Measurements from ENCODE around the gene PARVB. TPM values are rescaled to one million over a fixed set of nuclear protein-coding genes. Genes with fewer than 3 reads are reported as not detected.

Gene PARVB, protein sequence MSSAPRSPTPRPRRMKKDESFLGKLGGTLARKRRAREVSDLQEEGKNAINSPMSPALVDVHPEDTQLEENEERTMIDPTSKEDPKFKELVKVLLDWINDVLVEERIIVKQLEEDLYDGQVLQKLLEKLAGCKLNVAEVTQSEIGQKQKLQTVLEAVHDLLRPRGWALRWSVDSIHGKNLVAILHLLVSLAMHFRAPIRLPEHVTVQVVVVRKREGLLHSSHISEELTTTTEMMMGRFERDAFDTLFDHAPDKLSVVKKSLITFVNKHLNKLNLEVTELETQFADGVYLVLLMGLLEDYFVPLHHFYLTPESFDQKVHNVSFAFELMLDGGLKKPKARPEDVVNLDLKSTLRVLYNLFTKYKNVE
- 10 to 100 TPM in 4 of 6 donors, 1 to 10 TPM in 2; 3.8 to 14.3 (median 10.4) TPM for total RNA-seq
- polyA plus RNA-seq, result 10 to 100 TPM in 1 of 2 donors, 1 to 10 TPM in 1; 9.2 to 27.3 TPM

DNA sequence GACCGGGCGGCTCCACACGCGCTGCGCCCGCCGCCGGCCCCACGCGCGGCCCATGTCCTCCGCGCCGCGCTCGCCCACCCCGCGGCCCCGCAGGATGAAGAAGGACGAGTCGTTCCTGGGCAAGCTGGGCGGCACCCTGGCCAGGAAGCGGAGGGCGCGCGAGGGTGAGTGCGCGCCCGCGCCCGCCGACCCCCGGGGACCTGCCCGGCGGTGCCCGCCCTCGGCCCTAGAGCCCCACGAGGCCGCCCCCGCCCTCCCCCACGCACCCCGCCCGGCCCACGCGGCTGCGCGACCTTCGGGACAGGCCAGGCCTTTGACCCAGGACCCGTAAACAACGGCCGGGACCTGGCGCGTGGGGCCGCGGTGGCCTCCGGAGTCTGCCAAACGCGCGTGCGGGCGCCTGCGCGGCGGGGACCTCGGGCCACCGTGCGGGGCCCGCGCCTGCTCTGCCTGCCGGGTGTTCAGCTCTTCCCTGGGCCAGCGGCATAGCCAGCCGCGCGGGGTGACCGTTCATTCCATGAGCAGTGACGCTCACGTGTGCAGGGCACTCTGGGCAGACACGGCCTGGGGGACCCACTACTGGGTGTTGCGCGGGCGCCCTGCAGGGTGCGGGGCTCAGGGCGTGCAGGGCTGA lies at the start of gene PARVB:
Gene PARVB (plus strand): TSS at position 15 of the 634 bp plus-strand sequence. CDS start 38 bp downstream, at position 53.
- DNase-seq (peak; percentile 13 to 72 (median 28)), ATAC-seq (peak in 3 of 4 donors; percentile 8 to 67 (median 44)), FAIRE-seq (no peak)
- 2% methylated on average over 58 to 82 of the region's 83 CpGs for WGBS, 2 donors
- Histone ChIP-seq H3K27me3 (no peaks in the 10 kb centered on the region), H3K27ac (peak within 1 kb of the TSS in 3 of 4 donors; percentile 42 to 71 (median 50)), H3K4me3 (peak within 1 kb of the TSS; percentile 40 to 55 (median 44)), H3K9me3 (no peaks in the 10 kb centered on the region), H3K4me1 (peaks cover 0 to 3% (median 0%) of the 10 kb centered on the region in 3 donors), H3K36me3 (no peaks in the 10 kb centered on the region)
- TF ChIP-seq, protein P1, sequence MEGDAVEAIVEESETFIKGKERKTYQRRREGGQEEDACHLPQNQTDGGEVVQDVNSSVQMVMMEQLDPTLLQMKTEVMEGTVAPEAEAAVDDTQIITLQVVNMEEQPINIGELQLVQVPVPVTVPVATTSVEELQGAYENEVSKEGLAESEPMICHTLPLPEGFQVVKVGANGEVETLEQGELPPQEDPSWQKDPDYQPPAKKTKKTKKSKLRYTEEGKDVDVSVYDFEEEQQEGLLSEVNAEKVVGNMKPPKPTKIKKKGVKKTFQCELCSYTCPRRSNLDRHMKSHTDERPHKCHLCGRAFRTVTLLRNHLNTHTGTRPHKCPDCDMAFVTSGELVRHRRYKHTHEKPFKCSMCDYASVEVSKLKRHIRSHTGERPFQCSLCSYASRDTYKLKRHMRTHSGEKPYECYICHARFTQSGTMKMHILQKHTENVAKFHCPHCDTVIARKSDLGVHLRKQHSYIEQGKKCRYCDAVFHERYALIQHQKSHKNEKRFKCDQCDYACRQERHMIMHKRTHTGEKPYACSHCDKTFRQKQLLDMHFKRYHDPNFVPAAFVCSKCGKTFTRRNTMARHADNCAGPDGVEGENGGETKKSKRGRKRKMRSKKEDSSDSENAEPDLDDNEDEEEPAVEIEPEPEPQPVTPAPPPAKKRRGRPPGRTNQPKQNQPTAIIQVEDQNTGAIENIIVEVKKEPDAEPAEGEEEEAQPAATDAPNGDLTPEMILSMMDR (IDR thresholded peaks at IDR 0.05), result no peak
- intact Hi-C loops (cut with DNase I), result no loop called here

DNA sequence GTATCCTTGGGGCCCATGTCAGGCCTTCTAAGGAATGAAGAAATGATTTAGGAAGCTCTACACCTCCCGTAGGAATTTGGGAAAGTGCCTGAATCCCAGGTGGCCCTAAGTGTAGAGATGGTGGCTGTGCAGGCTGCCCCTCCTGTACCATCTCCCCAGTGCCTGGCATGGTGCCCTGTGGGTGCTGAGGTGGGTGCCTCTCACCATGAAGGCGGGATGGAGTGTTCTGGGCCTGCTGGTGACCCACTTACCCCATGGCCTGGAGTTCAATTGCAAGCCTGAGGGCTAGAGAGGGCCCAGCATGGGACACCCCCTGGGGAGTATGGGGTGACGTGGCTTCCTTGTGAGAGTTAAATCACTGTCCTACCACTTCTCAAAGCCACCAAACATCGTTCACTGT lies 49.1 kb upstream of the PARVB start:
- no peak overlapping the region for H3K4me3 ChIP-seq
- DNase-seq (no peak), FAIRE-seq (no peak), ATAC-seq (no peak)
- intact Hi-C loops (cut with DNase I), result no loop called here
- H3K27me3 ChIP-seq, result no peaks in the 10 kb centered on the region
- 70 to 84% methylated on average over 4 of the region's 4 CpGs for WGBS, 2 donors
- no peaks in the 10 kb centered on the region for H3K4me1 ChIP-seq
- peaks cover 0 to 42% (median 18%) of the 10 kb centered on the region in 3 donors for H3K36me3 ChIP-seq
- TF ChIP-seq, protein P1 (IDR thresholded peaks at IDR 0.05), result no peak
- no peak overlapping the region for H3K27ac ChIP-seq
- H3K9me3 ChIP-seq, result no peaks in the 10 kb centered on the region

DNA sequence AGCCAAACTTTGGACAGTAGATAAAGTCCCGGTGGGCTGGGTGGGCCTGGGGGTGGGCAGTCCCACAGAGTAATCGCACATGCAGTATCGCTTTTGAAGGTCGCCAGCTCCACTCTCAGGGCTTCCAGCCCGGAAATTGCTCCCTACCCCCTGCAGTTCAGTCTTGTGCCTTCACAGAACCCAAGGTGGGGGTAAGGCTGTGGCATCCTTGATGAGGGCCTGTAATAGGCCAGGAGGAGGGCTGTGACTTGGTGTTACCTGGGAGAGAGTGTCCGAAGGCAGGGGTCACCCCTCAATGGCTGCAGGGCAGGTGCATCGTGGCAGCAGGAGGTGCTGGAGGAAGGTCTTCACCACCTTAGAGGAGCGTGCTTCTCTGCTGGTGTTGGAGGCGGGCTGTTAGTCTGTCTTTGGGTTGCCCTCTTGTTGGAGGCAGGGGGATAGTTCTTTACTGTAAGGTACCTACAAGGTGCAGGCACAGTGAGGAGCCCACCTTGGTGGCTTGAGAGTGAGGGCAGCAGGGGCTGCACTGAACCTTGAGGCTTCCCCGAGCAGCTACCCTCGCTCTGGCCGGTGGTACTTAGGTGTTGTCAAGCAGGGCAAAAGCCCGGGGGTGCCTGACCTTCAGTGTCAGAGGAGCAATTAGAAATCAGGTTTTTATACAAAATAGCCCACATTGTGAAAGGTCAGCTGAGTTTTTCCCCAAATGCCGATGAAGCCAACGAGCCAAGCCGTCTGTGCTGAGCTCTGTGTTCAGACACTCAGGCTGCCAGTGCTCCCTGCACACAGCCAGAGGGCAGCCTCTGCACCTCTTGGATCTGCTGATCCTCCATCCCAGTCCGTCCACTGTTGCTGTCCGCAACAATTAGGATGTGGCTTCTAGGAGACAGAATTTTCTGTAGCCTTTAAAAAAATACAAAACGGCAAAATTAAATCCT lies 47.0 kb upstream of the PARVB start:
- FAIRE-seq (no peak), ATAC-seq (no peak), DNase-seq (no peak)
- no peaks in the 10 kb centered on the region for H3K4me1 ChIP-seq
- intact Hi-C loops (cut with DNase I), result no loop called here
- TF ChIP-seq, protein P1 (IDR thresholded peaks at IDR 0.05), result no peak
- H3K4me3 ChIP-seq, result no peak overlapping the region
- H3K9me3 ChIP-seq, result no peaks in the 10 kb centered on the region
- H3K27me3 ChIP-seq, result no peaks in the 10 kb centered on the region
- peaks cover 0 to 60% (median 18%) of the 10 kb centered on the region in 3 donors for H3K36me3 ChIP-seq
- WGBS, 2 donors, result 88 to 90% methylated on average over 19 of the region's 19 CpGs
- no peak overlapping the region for H3K27ac ChIP-seq

DNA sequence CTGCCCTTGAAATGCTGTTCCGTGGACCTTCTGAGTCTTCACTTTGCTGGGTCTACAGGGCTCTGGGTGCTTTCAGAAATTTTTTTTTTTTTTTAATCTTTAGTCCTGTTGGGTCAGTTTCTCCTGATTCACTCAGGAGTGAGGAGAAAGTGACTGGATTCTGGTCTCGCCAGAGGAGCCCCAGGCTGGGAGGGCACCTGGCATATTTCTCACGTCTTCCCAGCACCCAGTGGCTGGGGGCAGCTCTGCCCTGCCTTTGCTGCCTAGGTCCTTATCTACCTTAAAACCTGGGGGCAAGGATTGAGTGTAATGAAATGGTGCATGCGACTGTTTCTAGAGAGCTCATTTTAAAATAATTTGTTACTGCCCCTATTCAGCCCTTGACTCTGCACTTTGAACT lies 45.5 kb upstream of the PARVB start:
- Histone ChIP-seq H3K27ac (no peak overlapping the region), H3K4me3 (no peak overlapping the region), H3K4me1 (no peaks in the 10 kb centered on the region), H3K9me3 (no peaks in the 10 kb centered on the region), H3K36me3 (peaks cover 0 to 61% (median 7%) of the 10 kb centered on the region in 3 donors), H3K27me3 (no peaks in the 10 kb centered on the region)
- ATAC-seq (peak; percentile 67 to 97 (median 84)), FAIRE-seq (no peak), DNase-seq (peak in 3 of 6 donors; percentile 27 to 67 (median 61))
- intact Hi-C loops (cut with DNase I), result no loop called here
- TF ChIP-seq, protein P1 (IDR thresholded peaks at IDR 0.05), result no peak
- WGBS, 2 donors, result 44% methylated on average over 4 of the region's 4 CpGs
